ENCODE data around the gene CRIP1.

The CRIP1 gene

DNA sequence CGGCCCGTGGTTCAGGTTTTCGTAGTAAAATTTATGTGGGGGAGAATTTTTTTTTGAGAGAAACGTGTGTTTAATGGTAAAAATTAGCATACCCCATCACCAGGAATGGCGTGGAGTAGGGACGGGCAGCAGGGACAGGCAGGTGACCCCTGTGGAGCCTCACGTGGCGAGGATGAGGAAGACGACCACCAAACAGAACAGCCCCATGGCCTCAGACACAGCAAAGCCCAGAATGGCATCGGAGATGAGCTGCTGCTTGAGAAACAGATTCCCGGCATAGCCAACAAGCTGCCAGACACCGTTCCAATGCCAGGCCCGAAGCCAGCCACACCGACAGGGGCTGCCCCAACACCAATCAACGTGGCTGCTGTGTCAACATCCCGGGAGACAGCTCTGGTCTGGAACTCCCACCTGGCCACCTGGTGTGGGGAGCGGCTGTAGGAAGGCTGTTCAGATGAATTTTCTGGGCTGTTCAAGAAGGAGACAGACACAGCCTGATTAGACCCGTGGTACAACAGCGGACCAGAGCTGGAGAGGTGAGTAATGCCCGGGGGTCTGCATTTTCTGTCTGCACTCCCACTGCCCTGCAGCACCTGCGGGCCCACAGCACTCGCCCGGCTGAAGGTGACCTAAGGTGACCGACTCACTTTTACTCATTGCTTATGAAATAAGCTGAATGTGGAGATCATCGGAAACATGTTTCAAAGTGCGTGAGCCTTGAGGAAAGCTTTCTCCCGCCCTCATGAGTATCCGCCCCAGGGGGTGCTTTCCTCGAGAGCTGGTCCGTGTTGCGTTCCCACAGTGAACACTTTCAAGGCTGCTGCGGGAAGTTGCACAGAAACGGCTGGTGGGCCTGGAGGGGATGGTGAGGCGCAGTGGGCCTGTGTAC lies 50.2 kb downstream of the CRIP1 start:
- no peak for DNase-seq

DNA sequence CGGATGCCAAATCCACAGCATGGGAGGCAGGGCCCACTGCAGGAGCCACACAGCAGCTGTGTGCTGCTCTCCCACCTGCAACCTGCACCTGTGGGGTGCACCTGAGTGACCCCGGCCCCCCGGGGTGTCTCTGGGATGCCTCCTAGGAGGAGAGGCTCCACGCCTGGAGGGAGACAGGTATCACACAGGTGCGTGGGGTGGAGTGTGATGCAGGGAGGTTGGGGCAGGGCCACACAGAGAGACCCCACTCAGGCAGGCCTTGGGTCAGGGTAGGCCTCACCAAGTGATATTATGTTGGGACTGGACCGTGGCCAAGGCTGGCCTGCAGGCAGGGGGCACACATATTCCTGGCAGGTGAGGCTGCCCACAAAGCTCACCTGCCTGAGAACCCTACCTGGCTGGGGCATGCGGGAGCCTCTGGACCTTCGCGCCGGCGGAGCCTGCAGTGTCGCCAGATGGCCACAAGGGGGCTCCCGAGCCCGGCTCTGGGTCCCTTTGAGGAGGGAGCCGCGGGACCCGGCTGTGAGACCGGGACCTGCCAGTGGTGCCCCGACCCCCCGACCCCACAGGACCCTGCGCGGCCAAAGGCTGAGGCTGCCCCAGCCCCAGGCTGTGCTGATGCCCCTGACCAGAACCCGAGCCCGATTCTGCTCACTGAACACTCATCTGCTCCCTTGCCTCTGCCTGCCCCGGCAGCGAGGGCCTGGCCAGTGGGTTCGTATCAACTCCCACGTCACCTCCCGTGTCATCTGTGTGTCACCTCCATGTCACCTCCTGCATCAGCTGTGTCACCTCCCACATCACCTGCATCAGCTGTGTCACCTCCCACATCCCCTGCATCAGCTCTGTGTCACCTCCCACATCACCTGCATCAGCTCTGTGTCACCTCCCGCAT lies 51.1 kb downstream of the CRIP1 start:
- DNase-seq = peak; percentile 83

Data from activated CD4-positive, CD25-positive, alpha-beta regulatory T cell treated with anti-CD3 and anti-CD28 coated beads, Interleukin-2, amount 50 U/mL, for 72 hours (primary cell).